Ishikawa (cell line): ENCODE results near the gene CFLAR.

ENCODE experiments used
- CEBPB ChIP-seq: IDR thresholded peaks from 2 replicates; pipeline ENCODE4 v1.6.1; 2012
- CREB1 ChIP-seq: IDR thresholded peaks from 2 replicates; pipeline ENCODE4 v1.6.1; 2012; ENCODE audit warnings: low read depth
- EGR1 ChIP-seq: IDR thresholded peaks from 2 replicates; pipeline ENCODE4 v1.6.1; 2012
- EP300 ChIP-seq: IDR thresholded peaks from 2 replicates; pipeline ENCODE4 v1.6.1; 2012; ENCODE audit warnings: borderline replicate concordance
- FOXM1 ChIP-seq: IDR thresholded peaks from 2 replicates; pipeline ENCODE4 v1.6.1; 2012; ENCODE audit warnings: low read depth, borderline replicate concordance
- MAX ChIP-seq: IDR thresholded peaks from 2 replicates; pipeline ENCODE4 v1.6.1; 2012
- NFIC ChIP-seq: IDR thresholded peaks from 2 replicates; pipeline ENCODE4 v1.6.1; 2012
- RAD21 ChIP-seq: IDR thresholded peaks from 2 replicates; pipeline ENCODE4 v1.6.1; 2012; ENCODE audit warnings: low read depth
- TAF1 ChIP-seq: IDR thresholded peaks from 2 replicates; pipeline ENCODE4 v1.6.1; 2012; ENCODE audit warnings: low read depth, mild to moderate bottlenecking
- TCF12 ChIP-seq: IDR thresholded peaks from 2 replicates; pipeline ENCODE4 v1.6.1; 2012; ENCODE audit warnings: low read depth
- TEAD4 ChIP-seq: IDR thresholded peaks from 2 replicates; pipeline ENCODE4 v1.6.1; 2012
- USF1 ChIP-seq: IDR thresholded peaks from 2 replicates; pipeline ENCODE4 v1.6.1; 2012
- YY1 ChIP-seq: IDR thresholded peaks from 2 replicates; pipeline ENCODE4 v1.6.1; 2012; ENCODE audit warnings: low read depth
- ZBTB7A ChIP-seq: IDR thresholded peaks from 2 replicates; pipeline ENCODE4 v1.6.1; 2012; ENCODE audit warnings: low read depth
- TF ChIP-seq, protein P1 (sequence below): IDR thresholded peaks from 2 replicates; pipeline ENCODE4 v1.6.1; 2012; ENCODE audit warnings: low read depth, mild to moderate bottlenecking

The CFLAR gene

DNA sequence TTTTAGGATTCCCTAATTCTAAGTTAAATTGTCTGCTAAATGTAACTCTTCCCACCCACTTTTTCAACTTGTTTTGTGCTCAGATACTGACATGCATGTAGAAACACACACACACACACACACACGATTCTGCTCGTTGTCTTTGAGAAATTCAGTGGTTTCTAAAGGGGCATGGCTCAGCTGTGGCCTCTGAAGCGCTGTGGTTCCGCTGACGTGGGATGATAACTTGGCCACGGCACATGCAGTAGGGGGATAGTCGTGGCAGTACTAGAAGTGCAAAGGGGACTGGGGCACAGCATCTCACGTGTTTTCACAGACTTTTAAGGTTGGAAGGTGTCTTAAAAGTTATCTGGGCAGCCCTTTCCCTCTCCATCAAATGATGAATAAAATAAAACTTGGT is 85.4 kb downstream of the CFLAR start:
- TF ChIP-seq TEAD4 (no peak), MAX (no peak), RAD21 (no peak), CREB1 (no peak), USF1 (no peak), ZBTB7A (no peak), TAF1 (no peak), NFIC (no peak), TCF12 (no peak), FOXM1 (no peak)
- TF ChIP-seq, protein P1, sequence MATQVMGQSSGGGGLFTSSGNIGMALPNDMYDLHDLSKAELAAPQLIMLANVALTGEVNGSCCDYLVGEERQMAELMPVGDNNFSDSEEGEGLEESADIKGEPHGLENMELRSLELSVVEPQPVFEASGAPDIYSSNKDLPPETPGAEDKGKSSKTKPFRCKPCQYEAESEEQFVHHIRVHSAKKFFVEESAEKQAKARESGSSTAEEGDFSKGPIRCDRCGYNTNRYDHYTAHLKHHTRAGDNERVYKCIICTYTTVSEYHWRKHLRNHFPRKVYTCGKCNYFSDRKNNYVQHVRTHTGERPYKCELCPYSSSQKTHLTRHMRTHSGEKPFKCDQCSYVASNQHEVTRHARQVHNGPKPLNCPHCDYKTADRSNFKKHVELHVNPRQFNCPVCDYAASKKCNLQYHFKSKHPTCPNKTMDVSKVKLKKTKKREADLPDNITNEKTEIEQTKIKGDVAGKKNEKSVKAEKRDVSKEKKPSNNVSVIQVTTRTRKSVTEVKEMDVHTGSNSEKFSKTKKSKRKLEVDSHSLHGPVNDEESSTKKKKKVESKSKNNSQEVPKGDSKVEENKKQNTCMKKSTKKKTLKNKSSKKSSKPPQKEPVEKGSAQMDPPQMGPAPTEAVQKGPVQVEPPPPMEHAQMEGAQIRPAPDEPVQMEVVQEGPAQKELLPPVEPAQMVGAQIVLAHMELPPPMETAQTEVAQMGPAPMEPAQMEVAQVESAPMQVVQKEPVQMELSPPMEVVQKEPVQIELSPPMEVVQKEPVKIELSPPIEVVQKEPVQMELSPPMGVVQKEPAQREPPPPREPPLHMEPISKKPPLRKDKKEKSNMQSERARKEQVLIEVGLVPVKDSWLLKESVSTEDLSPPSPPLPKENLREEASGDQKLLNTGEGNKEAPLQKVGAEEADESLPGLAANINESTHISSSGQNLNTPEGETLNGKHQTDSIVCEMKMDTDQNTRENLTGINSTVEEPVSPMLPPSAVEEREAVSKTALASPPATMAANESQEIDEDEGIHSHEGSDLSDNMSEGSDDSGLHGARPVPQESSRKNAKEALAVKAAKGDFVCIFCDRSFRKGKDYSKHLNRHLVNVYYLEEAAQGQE, result no peak

DNA sequence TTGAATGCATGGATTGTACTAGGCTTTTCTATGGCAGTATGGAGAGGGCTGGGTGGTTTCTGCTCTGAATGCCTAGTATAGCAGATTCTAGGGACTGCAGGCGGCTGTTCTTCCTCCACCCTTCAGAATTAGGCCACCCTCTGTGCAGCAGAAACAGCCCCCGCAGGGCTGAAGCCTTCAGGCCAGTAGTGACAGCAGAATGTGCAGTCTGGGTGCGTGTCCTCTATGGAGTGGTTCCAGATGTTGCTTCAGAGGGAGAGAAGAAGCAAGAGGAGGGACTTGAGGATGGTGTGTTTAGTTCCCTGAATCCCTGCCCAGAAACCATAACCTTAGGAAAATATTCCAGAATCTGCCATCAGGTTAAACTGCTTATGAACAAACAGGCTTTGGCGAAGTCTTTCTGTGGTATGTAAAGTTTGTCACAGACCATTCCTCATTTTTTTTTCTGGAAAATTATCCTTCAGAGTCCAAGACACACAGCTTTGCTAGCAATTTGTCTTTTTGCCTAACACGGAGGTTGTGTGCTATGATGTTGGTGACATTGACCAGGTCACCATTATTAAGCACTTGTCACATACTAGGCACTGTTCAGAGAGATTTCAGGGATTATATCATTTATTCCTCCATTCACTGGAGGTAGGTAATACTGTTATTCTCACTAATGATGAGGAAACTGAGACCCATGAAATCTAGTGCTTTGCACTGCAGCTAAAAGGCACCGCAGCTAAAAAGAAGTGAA is 88.1 kb downstream of the CFLAR start:
- no peak for TF ChIP-seq FOXM1
- TF ChIP-seq EGR1, result peak; percentile 57; the same call in 1 of the 2 replicates
- peak; percentile 80 for TF ChIP-seq TCF12
- TF ChIP-seq MAX, result no peak; the same call in 1 of the 2 replicates
- peak; percentile 67 for TF ChIP-seq EP300
- peak; percentile 55 for TF ChIP-seq TEAD4
- TF ChIP-seq ZBTB7A, result no peak
- TF ChIP-seq CEBPB, result peak; percentile 69
- TF ChIP-seq CREB1, result no peak
- peak; percentile 70 for TF ChIP-seq NFIC
- TF ChIP-seq RAD21, result no peak

- TF ChIP-seq YY1 (0 out of 2 replicates have a peak, but pooled peaks have one; percentile 26), CEBPB (peak; percentile 57), TCF12 (peak; percentile 80), USF1 (no peak), EGR1 (no peak), EP300 (peak; percentile 88), CREB1 (no peak), RAD21 (no peak), MAX (peak; percentile 60), FOXM1 (peak; percentile 70; the same call in 1 of the 2 replicates), NFIC (peak; percentile 76), TAF1 (peak; percentile 35; the same call in 1 of the 2 replicates), ZBTB7A (no peak), TEAD4 (peak; percentile 92)
- TF ChIP-seq, protein P1, result no peak
Measured at GRCh38 chr2:201204655-201205514, 88.9 kb downstream of the CFLAR start.

DNA sequence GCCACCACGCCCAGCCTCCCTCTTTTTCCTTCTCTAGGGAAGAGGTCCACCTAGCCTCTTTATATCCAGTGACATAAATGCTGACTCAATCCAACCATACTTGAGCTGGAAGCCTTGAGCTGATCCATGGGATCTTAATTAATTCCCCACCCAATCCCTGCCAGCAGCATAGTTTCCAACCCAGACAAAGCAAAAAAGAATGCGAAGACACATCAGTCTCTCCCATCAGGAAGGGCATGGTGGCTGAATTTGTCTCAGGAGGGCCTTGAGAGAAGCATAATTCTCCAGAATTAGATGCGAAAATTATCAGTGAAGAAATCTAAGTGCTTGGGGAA is 89.5 kb downstream of the CFLAR start:
- TF ChIP-seq EGR1 (no peak), CREB1 (no peak), EP300 (no peak), YY1 (no peak), TEAD4 (no peak), TCF12 (no peak), TAF1 (no peak)
- TF ChIP-seq, protein P1, result no peak
